ENCODE data around the gene LYZL6. TPM values are rescaled to one million over a fixed set of nuclear protein-coding genes. Genes with fewer than 3 reads are reported as not detected.

Gene LYZL6
- total RNA-seq, 4 donors from 2014 or later, result not detected

DNA sequence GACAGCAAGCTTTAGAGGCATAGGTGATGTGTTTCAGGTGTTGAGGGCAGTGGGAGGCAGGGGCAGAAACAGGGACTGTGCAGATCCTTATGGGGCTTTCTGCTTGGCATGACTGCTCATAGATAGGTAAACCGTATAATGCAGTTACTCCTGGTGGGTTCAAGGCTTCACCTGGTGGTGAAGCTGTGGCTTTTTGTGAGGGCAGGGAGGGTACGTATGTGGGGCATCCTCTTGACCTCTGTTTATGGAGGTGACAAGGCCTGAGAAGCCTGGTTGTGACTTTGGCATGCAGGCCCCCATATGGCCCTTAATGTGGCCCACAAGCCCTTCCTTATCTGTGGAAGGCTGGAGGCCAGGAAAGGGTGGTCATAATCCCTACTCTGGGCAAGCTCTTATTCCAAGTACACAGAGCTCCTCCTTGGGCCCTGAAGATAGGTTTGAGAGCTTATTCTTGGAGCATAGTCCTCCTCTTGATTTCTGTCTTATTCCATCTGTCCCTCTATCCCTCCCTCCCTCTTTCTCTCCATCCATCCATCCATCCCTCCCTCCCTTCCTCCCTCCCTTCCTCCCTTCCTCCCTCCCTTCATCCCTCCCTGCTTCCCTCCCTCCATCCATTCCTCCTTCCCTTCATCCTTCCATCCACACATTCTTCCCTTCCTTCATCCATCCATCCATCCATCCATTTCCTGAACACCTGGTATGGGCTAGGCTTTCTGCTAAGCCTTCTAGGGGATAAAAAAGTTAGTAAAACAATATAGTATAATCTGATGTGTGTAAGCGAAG, 39.1 kb upstream of the LYZL6 start:
- Histone ChIP-seq H3K27ac (replicated peaks in 1 of 4) (no peak overlapping the region), H3K9me3 (no peaks in the 10 kb centered on the region), H3K4me3 (no peak overlapping the region), H3K27me3 (peaks cover 0 to 9% (median 0%) of the 10 kb centered on the region in 4 donors), H3K36me3 (no peaks in the 10 kb centered on the region), H3K4me1 (no peaks in the 10 kb centered on the region)
- intact Hi-C loops (cut with DNase I), result no loop called here
- WGBS, result 89% methylated on average over 2 of the region's 3 CpGs
- no peak for DNase-seq (ENCODE audit: extremely low spot score)
- TF ChIP-seq POLR2A (IDR thresholded peaks at IDR 0.05; ENCODE audit: low read depth) (no peak), CTCF (IDR thresholded peaks at IDR 0.05) (no peak), POLR2AphosphoS5 (IDR thresholded peaks at IDR 0.05) (no peak), EP300 (IDR thresholded peaks at IDR 0.05) (no peak)

GRCh38 chr17:35981908-35982330, 38.4 kb upstream of the LYZL6 start:
- WGBS, result 65% methylated on average over 4 of the region's 4 CpGs
- H3K9me3 ChIP-seq, result no peaks in the 10 kb centered on the region
- no peaks in the 10 kb centered on the region for H3K36me3 ChIP-seq
- H3K27me3 ChIP-seq, result peaks cover 0 to 9% (median 0%) of the 10 kb centered on the region in 4 donors
- intact Hi-C loops (cut with DNase I), result no loop called here
- H3K27ac ChIP-seq (replicated peaks in 1 of 4), result no peak overlapping the region
- no peak for DNase-seq (ENCODE audit: extremely low spot score)
- H3K4me1 ChIP-seq, result no peaks in the 10 kb centered on the region
- no peak overlapping the region for H3K4me3 ChIP-seq
- TF ChIP-seq POLR2A (IDR thresholded peaks at IDR 0.05; ENCODE audit: low read depth) (no peak), CTCF (IDR thresholded peaks at IDR 0.05) (no peak), POLR2AphosphoS5 (IDR thresholded peaks at IDR 0.05) (no peak), EP300 (IDR thresholded peaks at IDR 0.05) (no peak)

GRCh38 chr17:35981246-35981645, 37.7 kb upstream of the LYZL6 start, which contains the start of gene CCL16:
Gene CCL16 (minus strand): TSS chr17:35981497. CDS start chr17:35981420, 77 bp downstream.
- no peak for DNase-seq (ENCODE audit: extremely low spot score)
- TF ChIP-seq POLR2A (IDR thresholded peaks at IDR 0.05; ENCODE audit: low read depth) (no peak), CTCF (IDR thresholded peaks at IDR 0.05) (no peak), POLR2AphosphoS5 (IDR thresholded peaks at IDR 0.05) (no peak), EP300 (IDR thresholded peaks at IDR 0.05) (no peak)
- intact Hi-C loops (cut with DNase I), result no loop called here
- H3K9me3 ChIP-seq, result no peaks in the 10 kb centered on the region
- no peak within 1 kb of the TSS for H3K4me3 ChIP-seq
- H3K27ac ChIP-seq (replicated peaks in 1 of 4), result no peak within 1 kb of the TSS
- peaks cover 0 to 9% (median 0%) of the 10 kb centered on the region in 4 donors for H3K27me3 ChIP-seq
- no peaks in the 10 kb centered on the region for H3K36me3 ChIP-seq
- peaks cover 0 to 2% (median 1%) of the 10 kb centered on the region in 4 donors for H3K4me1 ChIP-seq
- WGBS, result 93% methylated on average over 12 of the region's 12 CpGs

DNA sequence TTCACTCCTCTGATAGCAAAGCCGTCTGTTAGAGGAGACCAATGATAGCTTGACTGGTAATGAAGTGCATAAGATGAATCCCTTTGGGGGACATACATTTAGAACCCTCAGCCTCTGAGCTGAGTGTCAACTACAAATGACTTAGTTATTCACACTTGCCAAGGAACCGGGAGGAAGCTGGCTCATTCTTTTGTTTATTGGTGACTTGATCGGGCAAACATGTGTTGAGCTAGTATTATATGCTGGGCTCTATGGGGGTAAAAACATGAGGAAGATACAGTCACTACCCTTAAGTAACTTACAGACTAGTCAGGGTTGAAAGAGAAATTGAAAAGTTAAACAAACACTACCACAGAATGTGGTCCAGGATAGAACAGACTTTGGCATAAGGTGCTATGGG, 34.8 kb upstream of the LYZL6 start:
- 65% methylated on average over 3 of the region's 3 CpGs for WGBS
- no peak for DNase-seq (ENCODE audit: extremely low spot score)
- H3K36me3 ChIP-seq, result no peaks in the 10 kb centered on the region
- H3K9me3 ChIP-seq, result no peaks in the 10 kb centered on the region
- peaks cover 0 to 9% (median 0%) of the 10 kb centered on the region in 4 donors for H3K27me3 ChIP-seq
- intact Hi-C loops (cut with DNase I), result loop anchor here (10.0 kb wide), 1 partner anchor 96 kb away; no protein-coding TSS in a partner anchor
- no peak overlapping the region for H3K4me3 ChIP-seq
- no peak overlapping the region for H3K27ac ChIP-seq (replicated peaks in 1 of 4)
- H3K4me1 ChIP-seq, result peaks cover 4 to 7% (median 6%) of the 10 kb centered on the region in 4 donors
- TF ChIP-seq CTCF (IDR thresholded peaks at IDR 0.05) (no peak), POLR2AphosphoS5 (IDR thresholded peaks at IDR 0.05) (no peak), POLR2A (IDR thresholded peaks at IDR 0.05; ENCODE audit: low read depth) (no peak), EP300 (IDR thresholded peaks at IDR 0.05) (no peak)

All from esophagus muscularis mucosa (tissue), 4 donors.